Activated CD4-positive, CD25-positive, alpha-beta regulatory T cell (primary cell): ENCODE measurements around the gene ADAM15.
A peak's percentile ranks its signal among the peaks of the same experiment; 100 is the strongest.

Experiments
- DNase-seq, 4 experiments: peaks; one replicate each; lab custom pipeline; 2025; lab: John Stamatoyannopoulos, UW

ADAM15 gene

DNA sequence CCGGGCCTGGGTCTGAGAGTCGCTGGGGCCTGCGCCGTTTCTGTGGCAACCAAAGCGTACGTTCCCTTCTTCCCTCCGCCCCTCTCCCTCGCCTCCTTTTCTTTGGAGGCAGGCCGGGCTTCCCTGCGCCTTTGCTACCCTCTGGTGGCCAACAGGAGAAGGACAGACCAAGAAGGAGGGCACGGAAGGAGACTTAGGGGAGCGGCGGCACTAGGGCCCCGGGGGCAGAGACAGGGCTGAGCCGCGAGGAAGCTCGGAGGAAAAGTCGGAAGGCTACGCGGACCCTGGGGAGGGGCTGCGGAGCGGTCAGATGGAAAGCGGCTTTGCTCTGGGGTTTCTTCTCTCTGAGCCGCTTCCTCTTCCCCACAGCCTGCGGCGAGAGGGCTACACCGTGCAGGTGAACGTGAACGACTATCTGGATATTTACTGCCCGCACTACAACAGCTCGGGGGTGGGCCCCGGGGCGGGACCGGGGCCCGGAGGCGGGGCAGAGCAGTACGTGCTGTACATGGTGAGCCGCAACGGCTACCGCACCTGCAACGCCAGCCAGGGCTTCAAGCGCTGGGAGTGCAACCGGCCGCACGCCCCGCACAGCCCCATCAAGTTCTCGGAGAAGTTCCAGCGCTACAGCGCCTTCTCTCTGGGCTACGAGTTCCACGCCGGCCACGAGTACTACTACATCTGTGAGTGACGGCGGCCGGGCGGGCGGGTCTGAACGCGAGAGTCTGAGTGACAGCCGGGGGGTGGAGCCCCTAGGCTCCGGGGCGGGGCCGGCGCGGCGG lies 33.8 kb downstream of the ADAM15 start:
- peak; percentile 82 to 90 (median 83) for DNase-seq

DNA sequence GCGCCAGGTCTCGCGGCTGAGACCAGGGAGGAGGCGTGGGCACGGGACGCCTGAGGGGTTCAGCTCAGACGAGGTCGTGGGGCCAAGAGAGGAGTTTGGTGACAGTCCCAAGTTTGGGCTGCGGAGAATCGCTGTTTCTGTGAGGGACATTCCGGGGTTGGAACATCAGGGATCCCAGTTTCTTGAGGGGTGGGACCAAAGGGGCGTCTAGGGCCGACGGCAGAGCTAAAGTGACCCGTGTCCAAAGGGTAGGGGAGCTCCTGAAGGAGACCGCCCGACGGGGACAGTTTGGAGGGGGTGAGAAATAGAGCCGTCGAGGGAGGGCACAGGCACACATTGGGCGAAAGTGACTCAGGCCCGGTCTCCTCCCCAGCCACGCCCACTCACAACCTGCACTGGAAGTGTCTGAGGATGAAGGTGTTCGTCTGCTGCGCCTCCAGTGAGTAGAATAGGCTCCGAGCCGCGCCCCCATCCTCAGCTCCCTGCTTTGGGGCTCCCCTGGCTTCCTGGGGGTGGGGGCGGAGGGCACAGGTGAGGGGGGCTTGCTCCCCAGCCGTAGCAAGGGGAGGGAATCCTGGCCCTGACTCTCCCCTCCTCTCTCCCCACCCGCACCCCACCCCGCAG lies 34.5 kb downstream of the ADAM15 start:
- peak; percentile 44 to 50 (median 48) for DNase-seq

DNA sequence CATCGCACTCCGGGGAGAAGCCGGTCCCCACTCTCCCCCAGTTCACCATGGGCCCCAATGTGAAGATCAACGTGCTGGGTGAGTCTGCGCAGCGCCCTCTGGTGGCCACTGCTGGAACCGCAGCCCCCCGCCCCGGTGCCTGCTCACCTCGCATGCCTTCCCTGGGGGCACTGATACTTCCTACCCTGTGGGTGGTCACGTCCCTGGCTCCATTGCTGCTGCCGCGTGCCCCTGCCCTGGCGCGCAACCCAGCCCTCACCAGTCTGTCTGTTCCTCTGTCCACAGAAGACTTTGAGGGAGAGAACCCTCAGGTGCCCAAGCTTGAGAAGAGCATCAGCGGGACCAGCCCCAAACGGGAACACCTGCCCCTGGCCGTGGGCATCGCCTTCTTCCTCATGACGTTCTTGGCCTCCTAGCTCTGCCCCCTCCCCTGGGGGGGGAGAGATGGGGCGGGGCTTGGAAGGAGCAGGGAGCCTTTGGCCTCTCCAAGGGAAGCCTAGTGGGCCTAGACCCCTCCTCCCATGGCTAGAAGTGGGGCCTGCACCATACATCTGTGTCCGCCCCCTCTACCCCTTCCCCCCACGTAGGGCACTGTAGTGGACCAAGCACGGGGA lies 35.1 kb downstream of the ADAM15 start:
- peak; percentile 55 to 72 (median 66) for DNase-seq

- DNase-seq, result no peak
These were observed 35.9 kb downstream of the ADAM15 start for GRCh38 chr1:155086856-155087535.

GRCh38 chr1:155091071-155092051 lies 40.2 kb downstream of the ADAM15 start:
- DNase-seq, result peak; percentile 53 to 76 (median 60)

GRCh38 chr1:155092131-155092530 lies 41.0 kb downstream of the ADAM15 start:
- no peak for DNase-seq

GRCh38 chr1:155092641-155093040 lies 41.5 kb downstream of the ADAM15 start:
- DNase-seq, result no peak

DNA sequence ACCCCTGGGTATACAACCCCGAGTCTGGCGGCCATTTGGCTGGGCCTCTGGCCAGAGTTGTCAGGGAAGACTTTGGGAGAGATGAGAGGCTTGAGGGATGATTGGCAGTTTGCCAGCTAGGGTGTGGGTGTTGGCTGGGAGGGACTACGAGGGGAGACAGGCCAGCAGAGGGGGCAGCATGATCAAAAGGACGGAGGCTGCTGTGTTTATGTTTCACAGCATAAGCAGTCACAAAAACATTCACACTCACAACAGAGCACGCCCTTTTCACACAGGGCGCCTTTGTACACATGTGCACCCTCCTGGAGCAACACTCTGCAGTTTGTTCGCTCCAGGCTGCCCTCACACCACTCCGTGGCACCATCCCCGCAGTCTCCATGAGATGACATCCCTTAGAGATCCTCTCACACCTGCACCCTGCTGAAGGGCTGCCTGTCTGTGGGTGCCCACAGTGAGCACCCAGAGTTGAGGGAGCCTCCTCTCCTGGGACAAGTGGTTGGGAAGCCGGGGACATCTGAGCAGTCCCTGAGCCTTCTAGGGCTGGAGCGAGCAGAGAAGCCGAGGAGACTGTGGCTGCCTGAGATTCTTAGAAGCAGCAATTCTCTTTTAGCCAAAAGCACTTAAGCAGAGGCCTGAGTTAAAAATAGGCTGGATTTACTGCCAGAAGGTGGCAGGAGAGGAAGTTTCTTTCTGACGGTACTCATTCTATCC lies 43.0 kb downstream of the ADAM15 start:
- DNase-seq, result no peak

- no peak for DNase-seq
These were observed 43.5 kb downstream of the ADAM15 start for GRCh38 chr1:155094622-155094948.

DNA sequence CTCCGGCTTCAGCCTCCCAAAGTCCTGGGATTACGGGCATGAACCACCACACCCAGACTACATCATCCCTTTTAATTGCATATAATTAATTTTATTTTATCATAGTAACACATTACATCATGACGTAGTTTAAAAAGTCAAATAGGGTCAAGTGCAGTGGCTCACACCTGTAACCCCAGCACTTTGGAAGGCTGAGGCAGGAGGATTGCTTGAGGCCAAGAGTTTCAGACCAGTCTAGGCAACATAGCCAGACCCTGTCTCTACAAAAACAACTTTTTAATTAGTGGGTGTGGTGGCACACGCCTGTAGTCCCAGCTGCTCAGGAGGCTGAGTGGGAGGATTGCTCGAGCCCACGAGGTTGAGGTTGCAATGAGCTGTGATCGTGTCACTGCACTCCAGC lies 48.2 kb downstream of the ADAM15 start:
- no peak for DNase-seq

DNA sequence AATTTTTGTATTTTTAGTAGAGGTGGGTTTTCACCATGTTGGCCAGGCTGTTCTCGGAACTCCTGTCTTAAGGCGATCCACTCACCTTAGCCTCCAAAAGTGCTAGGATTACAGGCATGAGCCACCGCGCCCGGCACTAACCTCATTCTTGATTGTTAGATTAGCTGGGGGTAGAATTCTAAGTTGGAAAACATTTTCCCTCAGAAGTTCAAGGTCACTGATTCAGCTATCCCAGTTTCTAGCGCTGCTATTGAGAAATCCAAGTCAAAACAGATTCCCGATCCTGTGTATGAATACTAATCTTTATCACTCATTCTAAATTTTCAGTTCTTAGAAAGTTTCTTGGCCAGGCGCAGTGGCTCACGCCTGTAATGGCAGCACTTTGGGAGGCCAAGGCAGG lies 52.2 kb downstream of the ADAM15 start:
- DNase-seq, result no peak

DNA sequence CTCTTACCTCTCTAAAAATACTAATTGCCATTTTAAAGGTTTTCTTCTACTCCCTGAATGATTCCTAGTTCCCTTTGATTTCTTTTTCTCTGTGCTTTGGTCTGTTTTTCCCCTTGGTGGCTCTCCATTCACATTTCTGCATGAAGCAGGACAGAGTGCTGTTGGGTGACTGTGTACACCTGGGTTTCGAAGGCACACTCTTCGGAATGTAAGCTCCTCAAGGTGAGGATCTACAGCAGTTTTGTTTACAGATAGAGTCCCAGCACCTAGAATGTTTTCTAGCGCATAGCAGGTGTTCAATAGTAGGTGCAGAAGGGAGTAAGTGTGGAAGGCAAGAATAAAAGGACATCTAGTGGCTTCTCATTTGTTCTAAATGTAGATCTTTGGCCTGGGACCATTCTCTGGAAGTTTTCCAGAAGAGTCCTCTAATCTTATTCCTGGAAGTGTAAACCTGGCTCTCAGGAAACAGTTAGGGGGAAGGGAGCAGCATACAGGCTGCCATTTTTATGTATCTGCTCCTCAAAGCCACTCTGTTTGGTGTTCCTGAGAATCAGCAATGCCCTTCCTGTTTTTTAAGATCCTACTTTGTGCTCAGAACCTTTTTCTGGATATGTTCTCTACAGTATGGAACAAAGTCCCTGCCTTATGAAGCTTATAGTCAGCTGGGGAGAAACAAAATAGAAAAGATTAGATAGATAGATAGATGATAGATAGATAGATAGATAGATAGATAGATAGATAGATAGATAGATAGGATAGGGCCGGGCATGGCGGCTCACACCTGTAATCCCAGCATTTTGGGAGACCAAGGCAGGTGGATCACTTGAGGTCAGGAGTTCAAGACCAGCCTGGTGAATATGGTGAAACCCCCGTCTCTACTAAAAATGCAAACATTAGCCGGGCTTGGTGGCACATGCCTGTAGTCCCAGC lies 53.8 kb downstream of the ADAM15 start:
- DNase-seq, result no peak

DNA sequence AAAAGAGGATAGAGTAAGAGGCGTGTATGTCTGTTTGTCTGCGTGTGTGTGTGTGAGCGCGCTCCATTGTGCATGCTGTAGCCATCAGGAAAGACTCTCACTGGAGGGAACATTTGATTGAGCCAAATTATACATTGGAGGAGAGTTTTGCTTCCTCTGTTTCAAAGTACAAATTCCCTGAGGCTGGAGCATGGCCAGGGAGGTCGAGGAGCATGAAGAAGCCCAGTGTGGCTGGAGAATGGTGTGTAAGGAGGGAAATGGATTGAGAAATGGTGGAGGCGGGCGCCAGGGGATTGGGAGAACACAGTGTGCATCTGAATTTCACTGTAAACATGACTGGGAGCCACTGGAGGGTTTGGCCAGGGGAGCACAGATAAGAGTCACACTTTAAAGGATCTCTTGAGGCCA lies 54.5 kb downstream of the ADAM15 start:
- no peak for DNase-seq

- DNase-seq, result no peak
These were observed 55.7 kb downstream of the ADAM15 start for GRCh38 chr1:155106862-155107261.

DNA sequence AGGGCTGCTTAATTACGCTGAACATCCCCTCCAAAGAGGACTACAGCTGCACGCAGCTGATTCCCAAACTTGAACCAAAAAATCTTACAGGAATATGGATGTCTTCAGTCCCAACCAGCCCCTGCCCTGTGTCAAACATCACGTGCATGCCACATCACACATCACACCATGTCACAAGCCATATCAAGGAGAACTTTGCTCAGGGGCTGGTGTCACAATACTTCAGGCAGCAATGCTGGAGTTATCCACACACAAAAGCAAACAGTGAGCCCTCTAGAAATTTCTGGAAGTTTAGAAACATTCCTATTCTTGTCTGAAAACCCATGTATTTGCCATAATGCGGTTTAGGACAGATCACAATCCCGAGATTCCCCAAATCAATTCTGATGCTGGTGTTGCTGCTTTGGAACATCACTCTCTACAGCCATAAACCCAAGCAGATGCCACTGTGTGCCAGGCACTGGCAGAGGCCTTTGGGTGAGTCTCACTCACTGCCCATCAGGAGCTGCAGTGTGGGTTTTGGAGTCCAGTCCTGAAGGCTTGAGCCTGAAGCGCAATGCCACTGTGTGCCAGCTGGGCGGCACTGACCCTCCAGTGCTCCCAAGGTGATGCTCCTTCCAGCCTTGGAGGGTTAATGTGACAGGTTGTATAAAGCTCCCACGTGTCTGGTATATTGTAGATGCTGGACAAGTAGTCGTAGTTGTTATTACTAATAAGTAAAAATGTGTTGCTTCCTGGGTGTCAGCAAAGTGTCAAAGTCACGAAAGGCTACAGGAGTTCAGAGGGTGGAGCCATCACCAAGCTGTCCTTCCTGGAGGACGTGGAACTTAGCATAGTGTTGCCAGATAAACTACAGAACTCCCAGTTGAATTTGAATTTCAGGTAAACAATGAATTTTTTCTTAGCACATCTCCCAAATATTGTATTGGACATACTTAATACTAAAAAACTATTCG lies 56.5 kb downstream of the ADAM15 start:
- DNase-seq, result no peak

DNA sequence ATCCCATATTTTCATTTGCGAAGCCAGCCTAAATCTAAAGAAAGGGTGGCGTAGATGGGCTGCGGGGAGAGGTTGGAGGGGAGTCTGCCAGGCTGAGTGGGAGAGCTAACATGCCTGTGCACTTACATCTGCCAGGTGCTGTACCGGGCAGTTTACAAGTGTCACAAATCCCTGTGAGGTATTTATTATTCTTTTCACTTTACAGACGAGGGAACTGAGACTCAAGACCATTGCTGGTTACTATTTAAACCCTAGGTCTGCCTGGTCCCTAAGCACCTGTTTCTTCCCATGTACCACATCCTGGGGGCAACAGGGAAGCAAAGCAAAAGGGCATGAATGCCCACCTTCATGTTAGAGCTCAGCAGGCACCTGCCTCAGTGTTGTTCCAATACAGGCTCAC lies 57.2 kb downstream of the ADAM15 start:
- no peak for DNase-seq

- no peak for DNase-seq
These were observed 59.3 kb downstream of the ADAM15 start for GRCh38 chr1:155110381-155110780.

DNA sequence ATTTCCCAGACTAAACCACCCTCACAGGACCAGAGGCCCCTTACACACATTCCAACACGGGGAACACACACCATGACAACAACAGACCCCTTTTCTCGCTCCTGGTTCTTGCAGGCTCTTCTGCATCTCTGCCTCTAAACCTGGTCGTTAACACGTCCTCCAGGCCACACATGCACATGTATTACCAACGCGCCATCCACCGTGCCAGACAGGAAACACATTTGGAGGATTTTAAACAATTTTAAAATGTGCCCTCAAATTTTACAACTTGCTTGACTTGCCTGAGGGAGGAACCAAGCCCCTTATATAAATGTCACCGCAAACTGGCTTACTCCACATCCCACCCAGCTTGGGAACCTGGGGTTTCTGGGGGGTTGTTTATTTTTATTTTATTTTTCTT lies 59.7 kb downstream of the ADAM15 start:
- DNase-seq, result no peak
